Stimulated activated CD4-positive, alpha-beta T cell treated with anti-CD3 and anti-CD28 coated beads, Interleukin-2, amount 100 ng/mL, for 24 hours (primary cell): ENCODE data around the gene DDN.
A peak's percentile ranks its signal among the peaks of the same experiment; 100 is the strongest.

Source experiments
- DNase-seq, 2 donors: peaks; one replicate each; pipeline ENCODE4 v3.0.0-alpha.2; 2020

Gene DDN

DNA sequence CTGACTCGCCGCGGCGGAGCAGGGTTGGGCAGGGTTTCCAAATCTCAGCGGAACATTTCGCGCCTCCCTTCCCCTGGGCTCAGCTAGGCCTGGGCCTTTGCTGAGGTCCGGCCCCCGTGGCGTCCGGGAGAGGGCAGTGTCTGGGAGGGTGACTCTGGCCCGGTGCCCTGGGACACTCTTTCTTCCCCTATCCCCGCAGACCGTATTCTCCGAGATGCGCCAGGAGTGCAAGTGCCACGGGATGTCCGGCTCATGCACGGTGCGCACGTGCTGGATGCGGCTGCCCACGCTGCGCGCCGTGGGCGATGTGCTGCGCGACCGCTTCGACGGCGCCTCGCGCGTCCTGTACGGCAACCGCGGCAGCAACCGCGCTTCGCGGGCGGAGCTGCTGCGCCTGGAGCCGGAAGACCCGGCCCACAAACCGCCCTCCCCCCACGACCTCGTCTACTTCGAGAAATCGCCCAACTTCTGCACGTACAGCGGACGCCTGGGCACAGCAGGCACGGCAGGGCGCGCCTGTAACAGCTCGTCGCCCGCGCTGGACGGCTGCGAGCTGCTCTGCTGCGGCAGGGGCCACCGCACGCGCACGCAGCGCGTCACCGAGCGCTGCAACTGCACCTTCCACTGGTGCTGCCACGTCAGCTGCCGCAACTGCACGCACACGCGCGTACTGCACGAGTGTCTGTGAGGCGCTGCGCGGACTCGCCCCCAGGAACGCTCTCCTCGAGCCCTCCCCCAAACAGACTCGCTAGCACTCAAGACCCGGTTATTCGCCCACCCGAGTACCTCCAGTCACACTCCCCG lies 18.0 kb downstream of the DDN start:
- peak in 1 of 2 donors; percentile 45 for DNase-seq

DNA sequence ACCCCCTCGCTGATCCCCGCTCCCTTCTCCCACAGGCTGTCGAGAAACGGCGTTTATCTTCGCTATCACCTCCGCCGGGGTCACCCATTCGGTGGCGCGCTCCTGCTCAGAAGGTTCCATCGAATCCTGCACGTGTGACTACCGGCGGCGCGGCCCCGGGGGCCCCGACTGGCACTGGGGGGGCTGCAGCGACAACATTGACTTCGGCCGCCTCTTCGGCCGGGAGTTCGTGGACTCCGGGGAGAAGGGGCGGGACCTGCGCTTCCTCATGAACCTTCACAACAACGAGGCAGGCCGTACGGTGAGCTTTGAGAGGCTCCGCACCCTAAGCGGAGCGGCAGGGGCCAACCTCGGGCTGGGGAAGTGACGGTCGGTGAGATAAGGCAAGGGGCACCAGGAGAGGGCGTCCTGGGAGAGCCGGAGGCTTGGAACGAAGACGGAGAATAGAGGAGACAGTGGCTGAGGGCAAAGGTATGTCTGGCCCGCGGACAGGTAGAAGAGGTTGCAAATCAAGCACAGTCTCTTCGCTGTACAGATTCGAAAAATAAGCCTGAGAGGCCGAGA lies 18.7 kb downstream of the DDN start:
- DNase-seq = peak in 1 of 2 donors; percentile 47

DNA sequence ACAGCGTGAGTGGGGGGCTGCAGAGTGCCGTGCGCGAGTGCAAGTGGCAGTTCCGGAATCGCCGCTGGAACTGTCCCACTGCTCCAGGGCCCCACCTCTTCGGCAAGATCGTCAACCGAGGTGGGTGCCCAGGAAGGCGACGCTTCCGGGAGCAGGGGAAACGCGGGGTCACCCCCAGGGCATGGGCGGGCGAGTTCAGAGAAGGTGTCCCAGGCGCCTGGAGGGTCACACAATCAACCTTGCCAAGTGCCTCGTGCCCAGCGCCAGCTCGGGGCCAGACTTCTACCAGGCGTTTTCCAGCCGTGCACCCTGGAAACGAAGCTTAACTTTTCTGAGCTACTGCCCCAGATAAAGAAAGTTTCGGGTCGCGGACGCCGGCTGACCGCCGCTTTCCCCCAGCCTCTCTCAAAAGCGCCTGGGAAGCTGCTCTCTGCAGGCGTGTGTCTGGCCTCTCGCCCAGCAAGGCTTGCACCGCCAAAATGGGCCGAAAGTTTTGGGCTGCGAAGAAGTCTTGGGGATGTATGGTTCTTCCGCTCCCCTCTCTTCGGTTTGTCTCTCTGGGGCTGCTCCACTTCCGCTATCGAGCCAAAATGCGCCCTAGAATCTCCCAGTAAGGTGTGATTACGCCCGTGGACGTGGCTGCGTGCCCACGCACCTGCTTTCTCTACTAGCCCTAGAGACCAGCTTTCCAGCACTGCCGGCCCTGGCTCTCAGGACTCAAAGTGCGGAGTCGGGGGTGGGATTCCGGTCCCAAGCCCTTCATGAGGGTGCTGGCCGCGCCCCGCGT lies 19.4 kb downstream of the DDN start:
- peak in 1 of 2 donors; percentile 28 for DNase-seq

DNA sequence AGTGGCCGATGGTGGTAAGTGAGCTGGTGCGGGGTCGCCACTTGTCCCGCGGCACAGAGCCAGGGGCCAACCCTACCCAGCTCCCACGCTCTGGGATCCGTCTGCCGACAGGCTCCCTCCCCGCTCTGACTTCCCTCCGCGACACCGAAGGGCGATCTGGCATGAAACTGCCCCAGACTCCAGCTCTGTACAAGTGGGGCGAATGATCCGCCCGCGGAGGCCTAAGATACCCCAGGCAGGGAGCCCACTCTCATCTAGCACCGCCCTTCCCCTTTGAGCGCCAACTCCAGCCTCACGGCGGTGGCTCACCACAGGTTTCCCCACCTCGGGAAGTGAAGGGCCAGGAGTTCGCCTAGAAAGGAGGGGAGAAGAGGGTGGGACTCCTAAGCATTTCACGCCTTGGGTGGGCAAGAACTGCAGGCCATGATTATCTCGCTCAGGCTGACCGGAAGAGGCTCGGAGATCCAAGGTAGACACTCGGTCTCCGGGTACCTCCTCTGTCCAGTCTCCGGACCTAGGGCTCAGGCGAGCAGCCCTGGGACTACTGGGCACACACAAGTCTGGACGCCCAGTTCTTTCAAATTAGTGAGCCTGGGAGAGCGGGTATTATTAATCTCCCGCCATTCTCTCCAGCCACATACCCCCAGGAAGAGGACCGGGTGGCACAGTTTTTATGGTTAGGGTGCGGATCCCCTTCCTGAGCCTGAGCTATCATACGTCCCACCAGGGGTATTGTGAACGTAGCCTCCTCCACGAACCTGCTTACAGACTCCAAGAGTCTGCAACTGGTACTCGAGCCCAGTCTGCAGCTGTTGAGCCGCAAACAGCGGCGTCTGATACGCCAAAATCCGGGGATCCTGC lies 20.2 kb downstream of the DDN start:
- peak in 1 of 2 donors; percentile 21 for DNase-seq

DNA sequence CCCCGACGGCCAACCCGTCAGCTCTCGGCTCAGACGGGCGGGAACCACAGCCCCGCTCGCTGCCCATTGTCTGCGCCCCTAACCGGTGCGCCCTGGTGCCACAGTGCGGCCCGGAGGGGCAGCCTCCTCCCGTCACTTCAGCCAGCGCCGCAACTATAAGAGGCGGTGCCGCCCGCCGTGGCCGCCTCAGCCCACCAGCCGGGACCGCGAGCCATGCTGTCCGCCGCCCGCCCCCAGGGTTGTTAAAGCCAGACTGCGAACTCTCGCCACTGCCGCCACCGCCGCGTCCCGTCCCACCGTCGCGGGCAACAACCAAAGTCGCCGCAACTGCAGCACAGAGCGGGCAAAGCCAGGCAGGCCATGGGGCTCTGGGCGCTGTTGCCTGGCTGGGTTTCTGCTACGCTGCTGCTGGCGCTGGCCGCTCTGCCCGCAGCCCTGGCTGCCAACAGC lies 20.9 kb downstream of the DDN start, which contains the start of gene WNT1:
Gene WNT1 (plus strand): TSS at position 32 of the 450 bp plus-strand sequence. CDS start 329 bp downstream, at position 361.
- peak in 1 of 2 donors; percentile 26 for DNase-seq

- peak; percentile 86 to 90 for DNase-seq
Measured at GRCh38 chr12:48977290-48978281, 21.6 kb downstream of the DDN start.

- DNase-seq = peak; percentile 52 to 57
Measured at GRCh38 chr12:48973941-48974673, 25.1 kb downstream of the DDN start.

- DNase-seq = no peak
Measured at GRCh38 chr12:48973531-48973930, 25.6 kb downstream of the DDN start.

DNA sequence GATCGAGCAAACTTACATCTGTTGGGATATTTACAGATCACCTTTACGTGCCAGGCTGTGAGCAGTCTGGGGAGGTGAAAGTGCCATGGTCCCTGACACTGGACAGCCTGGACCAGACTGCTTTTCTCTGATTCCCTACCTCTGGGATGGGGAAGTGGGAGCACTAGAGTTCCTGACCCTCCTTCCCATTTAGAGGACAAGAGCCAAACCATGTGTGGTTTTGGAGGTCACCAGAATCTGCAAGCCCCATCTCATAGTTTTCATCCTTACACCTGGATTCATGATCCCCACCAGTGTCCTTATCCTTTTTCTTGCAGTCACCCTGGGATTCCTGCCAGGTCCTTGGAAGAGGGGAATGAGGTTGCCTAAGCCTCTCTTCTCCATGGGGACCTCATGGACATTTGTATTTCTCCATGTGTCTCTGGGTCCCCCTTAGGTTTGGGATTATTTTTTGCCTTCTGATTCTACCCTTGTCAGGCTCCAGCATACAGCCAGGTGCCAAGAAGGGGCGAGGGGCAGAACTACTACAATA lies 26.2 kb downstream of the DDN start:
- DNase-seq = no peak

DNA sequence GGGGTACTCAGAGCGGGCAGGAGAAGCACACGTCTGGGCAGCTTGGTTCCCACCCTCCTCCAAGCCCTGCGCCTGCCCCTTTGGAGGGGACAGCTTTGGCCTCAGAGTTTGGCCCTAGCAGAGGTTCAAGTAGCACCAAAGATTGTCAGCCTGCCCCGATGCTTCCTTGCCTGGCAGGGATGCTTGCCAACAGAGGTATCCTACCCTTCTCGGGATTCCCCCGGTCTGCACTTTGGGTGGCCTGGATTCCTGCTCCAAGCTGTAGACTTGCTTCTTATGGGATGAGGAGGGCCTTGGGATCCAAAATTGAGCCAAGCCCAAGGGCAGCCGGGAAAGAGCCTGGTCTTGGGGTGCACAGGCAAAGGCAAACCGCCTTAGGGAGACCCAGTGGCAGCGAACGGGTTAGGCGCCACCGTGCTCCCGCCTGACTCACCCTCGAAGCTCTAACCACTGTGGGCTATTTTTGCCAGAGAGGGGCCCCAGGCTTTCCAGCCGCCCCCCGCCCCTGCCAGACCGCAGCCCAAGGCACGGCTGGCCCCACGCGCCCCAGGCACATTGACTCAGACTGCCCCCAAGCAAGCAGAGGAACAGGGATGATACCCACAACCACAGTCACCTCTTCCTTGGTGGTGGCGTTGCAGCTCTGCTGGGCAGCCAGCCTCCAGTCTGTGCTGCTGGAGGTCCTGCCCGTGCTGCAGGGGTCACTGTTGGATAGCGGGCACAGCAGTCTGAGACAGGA lies 26.8 kb downstream of the DDN start:
- DNase-seq = peak; percentile 45 to 59

- DNase-seq = no peak
Measured at GRCh38 chr12:48970702-48971334, 28.4 kb downstream of the DDN start.

- peak; percentile 45 to 53 for DNase-seq
Measured at GRCh38 chr12:48969833-48970701, 29.1 kb downstream of the DDN start.

- no peak for DNase-seq
Measured at GRCh38 chr12:48969160-48969771, 29.9 kb downstream of the DDN start.

GRCh38 chr12:48968467-48968866 lies 30.7 kb downstream of the DDN start:
- DNase-seq = no peak

GRCh38 chr12:48967991-48968390 lies 31.2 kb downstream of the DDN start:
- DNase-seq = no peak

DNA sequence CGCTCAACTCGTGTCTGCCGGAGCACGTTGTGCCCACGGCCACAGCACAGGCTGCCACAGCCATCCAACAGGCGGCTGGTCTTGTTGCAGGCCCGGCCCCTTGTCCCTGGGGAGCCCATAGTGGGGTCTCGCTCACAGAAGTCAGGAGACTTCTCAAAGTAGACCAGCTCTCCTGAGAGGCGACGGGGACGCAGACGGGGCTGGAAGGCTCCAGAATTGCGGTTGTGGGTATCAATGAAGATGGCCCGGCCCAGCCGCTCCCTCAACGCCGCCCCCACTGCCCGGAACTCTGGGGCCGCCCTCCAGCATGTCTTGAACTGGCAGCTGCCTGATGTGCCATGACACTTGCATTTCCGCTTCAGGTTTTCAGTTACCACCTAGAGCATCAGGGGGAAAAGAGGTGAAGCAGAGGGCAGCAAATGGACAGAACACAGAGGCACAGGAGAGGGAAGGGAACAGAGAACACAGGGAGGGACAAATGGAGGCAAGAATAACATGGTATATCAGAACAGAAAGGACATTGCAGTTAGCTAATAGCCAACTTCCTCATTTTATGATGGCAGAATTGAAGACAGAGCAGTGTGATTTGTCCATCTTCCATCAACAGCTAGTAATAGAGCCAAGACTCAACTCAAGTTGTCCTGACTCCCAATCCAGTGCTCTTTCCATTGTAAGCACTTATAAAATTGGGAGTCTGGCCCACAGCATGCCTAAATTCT lies 32.8 kb downstream of the DDN start:
- DNase-seq = no peak
